Natural killer cell (primary cell): ENCODE results near the gene CPEB2. TPM values are rescaled to one million over a fixed set of nuclear protein-coding genes. Genes with fewer than 3 reads are reported as not detected.

Experiments
- ATAC-seq, 3 donors: fragments of 150-1000 bp in 2 of 3; fragments of 200-7000 bp in 1 of 3; cut with Tn5 transposase; 1 replicate in 1 of 3; 2 replicates in 2 of 3; pipeline ENCODE4 v1.10.0; 2021; ENCODE audit warnings: mild to moderate bottlenecking in 2 of 3, moderate library complexity in 2 of 3
- DNase-seq, 2 donors: peaks; one replicate each; pipeline versions ENCODE4 v3.0.0 to v3.0.0-alpha.2; 2013 to 2021; ENCODE audit warnings: mixed read lengths in 1 of 2
- H3K27ac ChIP-seq: one replicate; pipeline ENCODE4 v1.5.1; 2013; ENCODE audit warnings: mild to moderate bottlenecking, low read length
- H3K27me3 ChIP-seq: one replicate; pipeline ENCODE4 v1.6.1; 2013; ENCODE audit warnings: low read length; ENCODE audit not compliant: control insufficient read depth, insufficient read depth
- H3K36me3 ChIP-seq: one replicate; pipeline ENCODE4 v1.6.1; 2013; ENCODE audit warnings: low read length; ENCODE audit not compliant: control insufficient read depth, insufficient read depth
- H3K4me1 ChIP-seq: one replicate; pipeline ENCODE4 v1.6.1; 2013; ENCODE audit warnings: low read length; ENCODE audit not compliant: control insufficient read depth, insufficient read depth
- H3K4me3 ChIP-seq: one replicate; pipeline ENCODE4 v1.5.1; 2013; ENCODE audit warnings: low read length
- H3K9me3 ChIP-seq: one replicate; pipeline ENCODE4 v1.6.1; 2013; ENCODE audit warnings: low read length; ENCODE audit not compliant: control insufficient read depth, insufficient read depth
- H3K27ac Mint-ChIP-seq, 2 donors: one replicate each; pipeline ENCODE4 v1.8.0; 2022; ENCODE audit warnings: mild to moderate bottlenecking in 2 of 2, mixed read lengths in 2 of 2, moderate library complexity in 1 of 2
- H3K27me3 Mint-ChIP-seq, 2 donors: one replicate each; pipeline ENCODE4 v1.8.0; 2022; ENCODE audit warnings: low read depth in 2 of 2, mixed read lengths in 2 of 2
- H3K36me3 Mint-ChIP-seq: one replicate; pipeline ENCODE4 v1.8.0; 2022; ENCODE audit warnings: mixed read lengths
- H3K4me1 Mint-ChIP-seq, 2 donors: one replicate each; pipeline ENCODE4 v1.8.0; 2022; ENCODE audit warnings: mixed read lengths in 2 of 2
- H3K4me3 Mint-ChIP-seq: one replicate; pipeline ENCODE4 v1.8.0; 2022; ENCODE audit warnings: mild to moderate bottlenecking, moderate library complexity, mixed read lengths
- H3K9me3 Mint-ChIP-seq, 2 donors: one replicate each; pipeline ENCODE4 v1.8.0; 2022; ENCODE audit warnings: mixed read lengths in 2 of 2
- WGBS: methylation state at CpG from one replicate; pipeline ENCODE4 v1.1.7; 2013; ENCODE audit warnings: missing lambda C conversion rate; ENCODE audit not compliant: insufficient coverage; 5-methylcytosine and 5-hydroxymethylcytosine counted together
- intact Hi-C: fragments of 100-400 bp; cut with micrococcal nuclease; formaldehyde crosslinking; loops from one replicate; pipeline ENCODE4 v1.14.2; 2022
- total RNA-seq, 4 donors: library from RNA; stranded (reverse); fragments of 120-200 nt in 1 of 4; gene quantifications; one replicate each; pipeline versions ENCODE4 v1.2.3 to v1.2.4, GENCODE V29; 2013 to 2022
- TF ChIP-seq, protein P1 (sequence below): fragments of 200-600 bp; IDR thresholded peaks from one replicate; pipeline ENCODE4 v1.8.0; 2022; ENCODE audit warnings: antibody characterized with exemption

CPEB2 gene
- total RNA-seq, 3 donors from 2014 or later (not counting 1 experiment from before 2014, with no cell fraction given): 24.7 to 32.5 (median 29.0) TPM

DNA sequence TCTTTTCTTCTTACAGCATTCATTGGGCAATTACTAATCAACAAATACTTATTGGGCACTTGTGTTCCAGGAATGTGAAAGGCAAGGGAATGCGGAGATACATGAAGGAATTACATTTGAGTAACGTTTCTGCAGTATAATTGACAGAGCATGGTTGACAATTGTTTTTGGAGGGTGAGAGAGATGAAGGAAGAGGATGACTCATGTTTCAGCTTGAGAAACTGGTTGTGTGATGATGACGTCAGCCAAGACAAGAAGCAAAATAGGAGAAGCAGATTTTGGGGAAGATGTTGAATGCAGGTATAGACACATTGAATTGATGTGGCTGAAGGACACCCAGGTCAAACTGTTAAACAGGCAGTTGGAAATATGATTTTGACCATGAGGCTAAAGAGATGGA lies 8.0 kb upstream of the CPEB2 start:
- H3K4me3 ChIP-seq: no peak overlapping the region
- ATAC-seq (peak in 1 of 3 donors; percentile 41), DNase-seq (no peak)
- Mint-ChIP-seq H3K4me3 (no peak overlapping the region), H3K27me3 (peaks cover 30 to 45% of the 10 kb centered on the region in 2 donors), H3K27ac (no peak overlapping the region), H3K4me1 (peaks cover 0 to 5% of the 10 kb centered on the region in 2 donors), H3K9me3 (no peaks in the 10 kb centered on the region), H3K36me3 (no peaks in the 10 kb centered on the region)
- intact Hi-C loops: no loop called here
- no peaks in the 10 kb centered on the region for H3K4me1 ChIP-seq
- H3K27ac ChIP-seq: no peak overlapping the region
- no peaks in the 10 kb centered on the region for H3K27me3 ChIP-seq
- H3K36me3 ChIP-seq: no peaks in the 10 kb centered on the region
- TF ChIP-seq, protein P1, sequence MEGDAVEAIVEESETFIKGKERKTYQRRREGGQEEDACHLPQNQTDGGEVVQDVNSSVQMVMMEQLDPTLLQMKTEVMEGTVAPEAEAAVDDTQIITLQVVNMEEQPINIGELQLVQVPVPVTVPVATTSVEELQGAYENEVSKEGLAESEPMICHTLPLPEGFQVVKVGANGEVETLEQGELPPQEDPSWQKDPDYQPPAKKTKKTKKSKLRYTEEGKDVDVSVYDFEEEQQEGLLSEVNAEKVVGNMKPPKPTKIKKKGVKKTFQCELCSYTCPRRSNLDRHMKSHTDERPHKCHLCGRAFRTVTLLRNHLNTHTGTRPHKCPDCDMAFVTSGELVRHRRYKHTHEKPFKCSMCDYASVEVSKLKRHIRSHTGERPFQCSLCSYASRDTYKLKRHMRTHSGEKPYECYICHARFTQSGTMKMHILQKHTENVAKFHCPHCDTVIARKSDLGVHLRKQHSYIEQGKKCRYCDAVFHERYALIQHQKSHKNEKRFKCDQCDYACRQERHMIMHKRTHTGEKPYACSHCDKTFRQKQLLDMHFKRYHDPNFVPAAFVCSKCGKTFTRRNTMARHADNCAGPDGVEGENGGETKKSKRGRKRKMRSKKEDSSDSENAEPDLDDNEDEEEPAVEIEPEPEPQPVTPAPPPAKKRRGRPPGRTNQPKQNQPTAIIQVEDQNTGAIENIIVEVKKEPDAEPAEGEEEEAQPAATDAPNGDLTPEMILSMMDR: no peak
- no peaks in the 10 kb centered on the region for H3K9me3 ChIP-seq
- WGBS: 80% methylated on average over 3 of the region's 3 CpGs

DNA sequence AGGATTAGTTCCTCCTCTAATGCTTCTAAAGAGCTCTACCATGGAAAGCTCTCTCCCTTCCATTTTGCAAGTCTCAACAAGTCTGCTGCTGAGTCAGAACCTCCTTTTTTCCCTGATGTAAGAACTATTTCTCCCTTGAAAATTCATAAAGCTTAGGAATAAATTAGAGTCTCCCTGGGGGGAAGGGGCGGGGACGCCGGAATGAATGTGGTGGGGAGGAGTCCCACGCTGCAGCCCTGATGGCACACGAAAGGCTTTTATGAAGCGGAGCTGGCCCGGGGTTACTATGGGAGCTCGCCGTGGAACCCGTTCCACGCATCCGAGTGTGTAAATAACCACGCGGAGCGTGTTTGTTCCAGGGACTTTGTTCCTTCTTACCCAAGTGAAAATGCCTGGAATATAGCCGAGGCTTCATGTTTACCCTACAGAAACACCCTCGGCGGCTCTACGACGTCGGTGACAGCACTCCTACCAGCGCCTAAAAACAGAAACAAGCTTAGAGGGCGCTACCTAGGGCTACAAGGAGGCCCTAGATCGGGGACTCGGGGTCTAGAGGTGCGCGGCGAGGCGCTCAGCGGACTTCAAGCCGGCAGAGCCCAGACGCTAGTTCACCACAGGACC lies 923 bp upstream of the CPEB2 start:
- under 1% methylated on average over 32 of the region's 32 CpGs for WGBS
- Histone ChIP-seq H3K27me3 (no peaks in the 10 kb centered on the region), H3K9me3 (no peaks in the 10 kb centered on the region), H3K4me1 (peaks cover 2% of the 10 kb centered on the region), H3K4me3 (peak overlapping the region; percentile 87), H3K36me3 (no peaks in the 10 kb centered on the region), H3K27ac (peak overlapping the region; percentile 94)
- TF ChIP-seq, protein P1: no peak
- H3K4me3 Mint-ChIP-seq: peak overlapping the region; percentile 90
- DNase-seq: peak; percentile 40 to 76
- peak overlapping the region; percentile 91 to 96 for H3K27ac Mint-ChIP-seq
- peaks cover 0 to 3% of the 10 kb centered on the region in 2 donors for H3K27me3 Mint-ChIP-seq
- ATAC-seq: peak; percentile 14 to 29 (median 19)
- intact Hi-C loops: loop anchor here (2.0 to 10.0 kb wide), 6 partner anchors 129 to 1519 kb away; partner anchors contain the start of genes FGFBP2, RAB28 and TAPT1
- no peaks in the 10 kb centered on the region for H3K9me3 Mint-ChIP-seq
- H3K36me3 Mint-ChIP-seq: no peaks in the 10 kb centered on the region
- H3K4me1 Mint-ChIP-seq: peaks cover 23 to 27% of the 10 kb centered on the region in 2 donors

DNA sequence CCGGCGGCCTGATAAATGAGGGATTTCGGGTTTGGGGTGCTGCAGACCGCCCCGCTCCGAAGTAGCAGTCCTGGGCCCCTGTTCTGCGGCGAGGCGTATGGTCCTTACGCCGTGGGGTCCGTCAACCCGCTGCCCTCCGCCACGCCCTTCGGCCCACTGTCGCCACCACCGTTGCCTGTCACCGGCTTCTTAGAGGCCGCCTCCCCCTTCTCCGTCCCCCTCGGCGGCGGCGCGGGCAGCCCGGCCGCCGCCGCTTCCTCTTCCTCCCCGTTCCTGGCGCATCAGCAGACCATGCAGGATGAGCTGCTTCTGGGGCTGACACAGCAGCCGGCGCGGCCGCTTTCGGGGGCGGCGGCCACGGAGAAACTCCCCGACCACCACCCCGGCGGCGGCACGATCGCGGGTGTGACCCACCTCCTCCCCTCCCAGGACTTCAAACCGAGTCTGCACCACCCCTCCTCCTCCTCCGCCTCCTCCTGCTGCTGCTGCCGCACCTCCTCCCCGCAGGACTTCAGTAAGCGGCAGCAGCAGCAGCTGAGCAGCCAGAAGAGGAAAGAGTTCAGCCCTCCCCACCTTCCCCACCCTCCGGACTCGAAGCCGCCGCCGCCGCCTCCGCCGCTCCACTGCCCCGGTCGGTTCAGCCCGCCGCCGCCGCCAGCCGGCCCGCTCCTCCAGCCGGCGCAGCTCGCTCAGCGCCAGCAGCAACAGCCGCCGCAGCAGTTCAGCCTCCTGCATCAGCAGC lies 549 bp downstream of the CPEB2 start:
- no peaks in the 10 kb centered on the region for H3K27me3 ChIP-seq

More for the DNA sequence above, 549 bp downstream of the CPEB2 start:
- H3K9me3 ChIP-seq: no peaks in the 10 kb centered on the region
- peaks cover 2% of the 10 kb centered on the region for H3K4me1 ChIP-seq
- H3K9me3 Mint-ChIP-seq: no peaks in the 10 kb centered on the region
- peak overlapping the region; percentile 87 for H3K4me3 ChIP-seq
- intact Hi-C loops: loop anchor here (2.0 to 10.0 kb wide), 7 partner anchors 652 to 1521 kb away; partner anchors contain the start of genes BOD1L1, FBXL5, FGFBP2 and RAB28
- ATAC-seq (peak; percentile 36 to 60 (median 53)), DNase-seq (peak; percentile 76 to 94)
- H3K27ac ChIP-seq: peak overlapping the region; percentile 98
- peaks cover 0 to 3% of the 10 kb centered on the region in 2 donors for H3K27me3 Mint-ChIP-seq
- peak overlapping the region; percentile 90 for H3K4me3 Mint-ChIP-seq
- TF ChIP-seq, protein P1: no peak
- H3K4me1 Mint-ChIP-seq: peaks cover 26 to 30% of the 10 kb centered on the region in 2 donors
- under 1% methylated on average over 74 of the region's 74 CpGs for WGBS
- H3K36me3 Mint-ChIP-seq: no peaks in the 10 kb centered on the region
- peaks cover 3% of the 10 kb centered on the region for H3K36me3 ChIP-seq
- peak overlapping the region; percentile 91 to 96 for H3K27ac Mint-ChIP-seq
